ENCODE data around the gene MRPL20. TPM values are rescaled to one million over a fixed set of nuclear protein-coding genes. Genes with fewer than 3 reads are reported as not detected.
"Not testable (repeated sequence)": the region's sequence is repeated elsewhere in the genome, so short reads cannot be mapped to it uniquely, and the experiment has no call there.

MRPL20 gene
- total and polyA plus RNA-seq, 2 donors from 2014 or later, result 103 to 221 TPM

DNA sequence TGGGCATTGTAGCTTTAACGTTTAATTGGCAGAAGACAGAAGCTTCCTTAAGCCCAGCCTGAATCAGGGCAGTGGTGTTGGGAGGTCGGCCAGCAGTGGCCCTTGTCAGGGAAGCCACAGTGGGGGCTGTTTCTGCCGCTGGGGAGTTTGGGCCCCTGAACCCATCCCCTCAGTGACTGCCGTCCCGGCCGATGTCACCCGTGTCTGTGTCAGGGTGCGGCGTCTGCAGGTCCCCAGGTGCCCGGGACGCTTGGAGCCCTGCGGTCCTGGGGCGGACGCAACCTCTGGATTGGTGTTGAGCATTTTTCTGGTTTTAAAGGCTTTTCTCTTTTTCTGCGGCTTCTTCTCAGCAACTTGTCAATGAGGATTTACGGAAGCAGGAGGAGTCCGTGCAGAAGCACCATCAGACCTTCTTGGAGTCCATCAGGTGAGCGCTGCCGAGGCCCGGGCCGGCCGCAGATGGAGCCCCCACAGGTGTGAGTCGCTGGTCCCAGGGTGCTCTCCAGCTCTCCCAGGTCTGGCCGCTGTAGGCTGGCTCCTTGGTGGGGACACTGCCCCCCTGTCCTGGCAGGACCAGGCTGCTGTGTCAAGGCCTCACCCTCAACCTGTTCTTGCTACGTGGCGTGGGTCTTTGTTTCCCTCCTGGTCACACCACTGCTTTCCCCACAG, 44.7 kb upstream of the MRPL20 start:
- no peak overlapping the region for H3K27ac ChIP-seq (ENCODE audit: low read depth in 2 of 2, low read length in 2 of 2)
- DNase-seq (no peak), FAIRE-seq (no peak)
- TF ChIP-seq, protein P1, sequence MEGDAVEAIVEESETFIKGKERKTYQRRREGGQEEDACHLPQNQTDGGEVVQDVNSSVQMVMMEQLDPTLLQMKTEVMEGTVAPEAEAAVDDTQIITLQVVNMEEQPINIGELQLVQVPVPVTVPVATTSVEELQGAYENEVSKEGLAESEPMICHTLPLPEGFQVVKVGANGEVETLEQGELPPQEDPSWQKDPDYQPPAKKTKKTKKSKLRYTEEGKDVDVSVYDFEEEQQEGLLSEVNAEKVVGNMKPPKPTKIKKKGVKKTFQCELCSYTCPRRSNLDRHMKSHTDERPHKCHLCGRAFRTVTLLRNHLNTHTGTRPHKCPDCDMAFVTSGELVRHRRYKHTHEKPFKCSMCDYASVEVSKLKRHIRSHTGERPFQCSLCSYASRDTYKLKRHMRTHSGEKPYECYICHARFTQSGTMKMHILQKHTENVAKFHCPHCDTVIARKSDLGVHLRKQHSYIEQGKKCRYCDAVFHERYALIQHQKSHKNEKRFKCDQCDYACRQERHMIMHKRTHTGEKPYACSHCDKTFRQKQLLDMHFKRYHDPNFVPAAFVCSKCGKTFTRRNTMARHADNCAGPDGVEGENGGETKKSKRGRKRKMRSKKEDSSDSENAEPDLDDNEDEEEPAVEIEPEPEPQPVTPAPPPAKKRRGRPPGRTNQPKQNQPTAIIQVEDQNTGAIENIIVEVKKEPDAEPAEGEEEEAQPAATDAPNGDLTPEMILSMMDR (IDR thresholded peaks at IDR 0.05; ENCODE audit: borderline replicate concordance, extremely low read depth, insufficient read depth), result no peak
- H3K4me1 ChIP-seq (ENCODE audit: control insufficient read depth in 2 of 3, insufficient read depth in 2 of 3, low read depth in 1 of 3, low read length in 3 of 3), result no peaks in the 10 kb centered on the region
- H3K9me3 ChIP-seq (ENCODE audit: control insufficient read depth in 2 of 3, insufficient read depth in 1 of 3, low read length in 3 of 3), result no peaks in the 10 kb centered on the region
- H3K4me3 ChIP-seq (ENCODE audit: low read length in 3 of 3), result no peak overlapping the region
- H3K27me3 ChIP-seq (ENCODE audit: control insufficient read depth, insufficient read depth, low read length), result no peaks in the 10 kb centered on the region
- no peak overlapping the region for H3K9ac ChIP-seq (ENCODE audit: low read length in 3 of 3)
- intact Hi-C loops (cut with DNase I), result no loop called here
- no peaks in the 10 kb centered on the region for H3K36me3 ChIP-seq (ENCODE audit: control insufficient read depth in 2 of 3, insufficient read depth in 3 of 3, low read length in 3 of 3)

GRCh38 chr1:1450616-1451015, 43.5 kb upstream of the MRPL20 start:
- H3K36me3 ChIP-seq (ENCODE audit: control insufficient read depth in 2 of 3, insufficient read depth in 3 of 3, low read length in 3 of 3); intact Hi-C loops (cut with DNase I); H3K4me1 ChIP-seq (ENCODE audit: control insufficient read depth in 2 of 3, insufficient read depth in 2 of 3, low read depth in 1 of 3, low read length in 3 of 3); FAIRE-seq; H3K9ac ChIP-seq (ENCODE audit: low read length in 3 of 3); H3K9me3 ChIP-seq (ENCODE audit: control insufficient read depth in 2 of 3, insufficient read depth in 1 of 3, low read length in 3 of 3); DNase-seq; H3K4me3 ChIP-seq (ENCODE audit: low read length in 3 of 3); H3K27ac ChIP-seq (ENCODE audit: low read depth in 2 of 2, low read length in 2 of 2); H3K27me3 ChIP-seq (ENCODE audit: control insufficient read depth, insufficient read depth, low read length): not testable (repeated sequence)

- intact Hi-C loops (cut with DNase I), result no loop called here
- Histone ChIP-seq H3K9ac (ENCODE audit: low read length in 3 of 3) (no peak within 1 kb of the TSS), H3K4me3 (ENCODE audit: low read length in 3 of 3) (no peak within 1 kb of the TSS), H3K4me1 (ENCODE audit: control insufficient read depth in 2 of 3, insufficient read depth in 2 of 3, low read depth in 1 of 3, low read length in 3 of 3) (no peaks in the 10 kb centered on the region), H3K27ac (ENCODE audit: low read depth in 2 of 2, low read length in 2 of 2) (no peak within 1 kb of the TSS), H3K9me3 (ENCODE audit: control insufficient read depth in 2 of 3, insufficient read depth in 1 of 3, low read length in 3 of 3) (no peaks in the 10 kb centered on the region), H3K27me3 (ENCODE audit: control insufficient read depth, insufficient read depth, low read length) (no peaks in the 10 kb centered on the region), H3K36me3 (ENCODE audit: control insufficient read depth in 2 of 3, insufficient read depth in 3 of 3, low read length in 3 of 3) (no peaks in the 10 kb centered on the region)
- TF ChIP-seq, protein P1 (IDR thresholded peaks at IDR 0.05; ENCODE audit: borderline replicate concordance, extremely low read depth, insufficient read depth), result no peak
- no peak for DNase-seq
- no peak for FAIRE-seq
Measured at GRCh38 chr1:1449099-1449739, 42.1 kb upstream of the MRPL20 start, which contains the start of gene ATAD3C. Gene ATAD3C (plus strand): TSS chr1:1449689. CDS start chr1:1450684, 995 bp downstream.

GRCh38 chr1:1446631-1447030, 39.5 kb upstream of the MRPL20 start:
- H3K4me3 ChIP-seq (ENCODE audit: low read length in 3 of 3); H3K9me3 ChIP-seq (ENCODE audit: control insufficient read depth in 2 of 3, insufficient read depth in 1 of 3, low read length in 3 of 3); H3K36me3 ChIP-seq (ENCODE audit: control insufficient read depth in 2 of 3, insufficient read depth in 3 of 3, low read length in 3 of 3); intact Hi-C loops (cut with DNase I); H3K27me3 ChIP-seq (ENCODE audit: control insufficient read depth, insufficient read depth, low read length); H3K4me1 ChIP-seq (ENCODE audit: control insufficient read depth in 2 of 3, insufficient read depth in 2 of 3, low read depth in 1 of 3, low read length in 3 of 3); H3K27ac ChIP-seq (ENCODE audit: low read depth in 2 of 2, low read length in 2 of 2); H3K9ac ChIP-seq (ENCODE audit: low read length in 3 of 3); DNase-seq; FAIRE-seq: not testable (repeated sequence)

Data from kidney (tissue), 14 donors.